Panc1 (cell line): ENCODE results near the gene PPDPF. TPM values are rescaled to one million over a fixed set of nuclear protein-coding genes. Genes with fewer than 3 reads are reported as not detected.
"Not testable (repeated sequence)": the region's sequence is repeated elsewhere in the genome, so short reads cannot be mapped to it uniquely, and the experiment has no call there.

ENCODE experiments used
- ATAC-seq: fragments of 200-7000 bp; cut with Tn5 transposase; 2 replicates; pipeline ENCODE4 v1.9.1; 2020; ENCODE audit warnings: mild to moderate bottlenecking, moderate library complexity
- BruUV-seq: library from RNA; stranded (reverse); fragments of 400-500 nt; replicated peaks from 2 replicates; lab custom pipeline; 2021; lab: Mats Ljungman, UMichigan
- CTCF ChIA-PET: fragments of 300-600 bp; sonication (Branson Sonifier 250); formaldehyde crosslinking; loops from one replicate; lab custom pipeline; 2022; ENCODE audit warnings: antibody characterized with exemption; lab: Charles Lee
- POLR2A ChIA-PET: fragments of 300-600 bp; sonication (Branson Sonifier 250); formaldehyde crosslinking; loops from one replicate; lab custom pipeline; 2022; ENCODE audit warnings: antibody characterized with exemption; lab: Charles Lee
- DNase-seq: peaks from one replicate; pipeline ENCODE4 v3.0.0-alpha.2; 2010; ENCODE audit warnings: low read depth, low spot score
- H3K27ac ChIP-seq: 2 replicates; pipeline ENCODE4 v1.5.1; 2011; ENCODE audit warnings: mild to moderate bottlenecking, low read length, inconsistent platforms
- H3K27me3 ChIP-seq: fragments of 200-500 bp; sonication (Bioruptor generic); 2 replicates; pipeline ENCODE4 v1.6.0; 2014; ENCODE audit warnings: low read length, inconsistent platforms; ENCODE audit not compliant: control insufficient read depth, insufficient read depth
- H3K36me3 ChIP-seq: fragments of 200-500 bp; sonication (Bioruptor generic); 2 replicates; pipeline ENCODE4 v1.5.1; 2014; ENCODE audit warnings: inconsistent platforms, mild to moderate bottlenecking, low read length, moderate library complexity; ENCODE audit not compliant: control insufficient read depth, insufficient read depth
- H3K4me1 ChIP-seq: 2 replicates; pipeline ENCODE4 v1.5.1; 2011; ENCODE audit warnings: inconsistent platforms, mild to moderate bottlenecking, low read length, moderate library complexity; ENCODE audit not compliant: control insufficient read depth, insufficient read depth
- H3K4me3 ChIP-seq, 2 experiments: 2 replicates each; pipeline ENCODE4 v1.5.1; 2011 to 2012; ENCODE audit warnings: low read depth in 2 of 2, low read length in 2 of 2, mild to moderate bottlenecking in 2 of 2, inconsistent platforms in 1 of 2, moderate library complexity in 1 of 2
- H3K9me3 ChIP-seq: fragments of 200-500 bp; sonication (Bioruptor generic); 2 replicates; pipeline ENCODE4 v1.5.1; 2014; ENCODE audit warnings: low read depth, mild to moderate bottlenecking, inconsistent platforms, low read length, moderate library complexity; ENCODE audit not compliant: control insufficient read depth, insufficient read depth
- POLR2AphosphoS5 ChIP-seq: IDR thresholded peaks from 2 replicates; pipeline ENCODE4 v1.6.1; 2012; ENCODE audit warnings: mild to moderate bottlenecking, low read depth, low read length, moderate library complexity
- SIN3A ChIP-seq: IDR thresholded peaks from 2 replicates; pipeline ENCODE4 v1.6.1; 2012; ENCODE audit warnings: low read depth, mild to moderate bottlenecking, low read length, moderate library complexity, borderline replicate concordance; ENCODE audit not compliant: insufficient read depth
- TCF7L2 ChIP-seq: IDR thresholded peaks from 2 replicates; pipeline ENCODE4 v1.6.1; 2011; ENCODE audit warnings: mild to moderate bottlenecking, low read depth, low read length, inconsistent platforms
- in situ Hi-C: cut with HindIII; loops from 2 replicates; pipeline ENCODE4 v1.10.0; 2016; ENCODE audit warnings: low sequenced_read_pairs, low pct_unique_long_range_greater_than_20kb
- intact Hi-C: fragments of 100-400 bp; cut with micrococcal nuclease; formaldehyde crosslinking; loops from one replicate; pipeline ENCODE4 v1.10.0; 2022; ENCODE audit not compliant: unreplicated experiment
- total RNA-seq: library from RNA; stranded (reverse); gene quantifications from one replicate; pipeline ENCODE4 v1.2.1, GENCODE V29; 2021; ENCODE audit not compliant: unreplicated experiment
- TF ChIP-seq, protein P1 (sequence below), 2 experiments: IDR thresholded peaks; 2 replicates each; pipeline ENCODE4 v1.6.1; 2011 to 2012; ENCODE audit warnings: low read depth in 2 of 2, control low read depth in 1 of 2, low read length in 1 of 2, mild to moderate bottlenecking in 1 of 2, moderate library complexity in 1 of 2; ENCODE audit not compliant: insufficient read depth in 1 of 2
- TF ChIP-seq, protein P2 (sequence below): fragments of 450-650 bp; IDR thresholded peaks from 2 replicates; pipeline ENCODE4 v1.5.1; 2017; ENCODE audit warnings: mild to moderate bottlenecking

Gene PPDPF
- total RNA-seq, 1 experiment from 2014 or later = 241 TPM

DNA sequence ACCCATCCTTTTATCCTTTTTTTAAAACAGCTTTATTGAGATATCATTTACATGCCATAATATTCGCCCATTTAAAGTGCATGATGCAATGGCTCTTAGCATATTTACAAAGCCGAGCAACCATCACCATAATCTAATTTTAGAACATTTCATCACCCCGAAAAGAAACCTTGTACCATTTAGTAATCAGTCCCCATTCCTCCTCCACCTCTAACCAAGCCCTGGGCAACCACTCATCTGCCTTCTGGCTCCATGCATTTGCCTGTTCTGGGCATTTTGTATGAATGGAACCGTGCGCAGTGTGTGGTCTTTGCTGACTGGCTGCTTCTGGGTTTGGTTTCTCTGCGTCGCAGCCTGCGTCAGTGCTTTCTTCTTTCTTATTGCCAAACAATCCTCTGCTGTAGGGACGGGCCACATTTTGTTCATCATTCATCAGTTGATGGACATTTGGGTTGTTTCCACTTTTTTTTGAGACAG, 11.4 kb upstream of the PPDPF start:
- Histone ChIP-seq H3K4me1 (no peaks in the 10 kb centered on the region), H3K27me3 (no peaks in the 10 kb centered on the region), H3K27ac (no peak overlapping the region), H3K36me3 (no peaks in the 10 kb centered on the region), H3K4me3 (no peak overlapping the region), H3K9me3 (no peaks in the 10 kb centered on the region)
- no TSS peak for BruUV-seq
- CTCF ChIA-PET = no interaction called here
- intact Hi-C loops = no loop called here
- TF ChIP-seq SIN3A (no peak), POLR2AphosphoS5 (no peak), TCF7L2 (no peak)
- TF ChIP-seq, protein P1, sequence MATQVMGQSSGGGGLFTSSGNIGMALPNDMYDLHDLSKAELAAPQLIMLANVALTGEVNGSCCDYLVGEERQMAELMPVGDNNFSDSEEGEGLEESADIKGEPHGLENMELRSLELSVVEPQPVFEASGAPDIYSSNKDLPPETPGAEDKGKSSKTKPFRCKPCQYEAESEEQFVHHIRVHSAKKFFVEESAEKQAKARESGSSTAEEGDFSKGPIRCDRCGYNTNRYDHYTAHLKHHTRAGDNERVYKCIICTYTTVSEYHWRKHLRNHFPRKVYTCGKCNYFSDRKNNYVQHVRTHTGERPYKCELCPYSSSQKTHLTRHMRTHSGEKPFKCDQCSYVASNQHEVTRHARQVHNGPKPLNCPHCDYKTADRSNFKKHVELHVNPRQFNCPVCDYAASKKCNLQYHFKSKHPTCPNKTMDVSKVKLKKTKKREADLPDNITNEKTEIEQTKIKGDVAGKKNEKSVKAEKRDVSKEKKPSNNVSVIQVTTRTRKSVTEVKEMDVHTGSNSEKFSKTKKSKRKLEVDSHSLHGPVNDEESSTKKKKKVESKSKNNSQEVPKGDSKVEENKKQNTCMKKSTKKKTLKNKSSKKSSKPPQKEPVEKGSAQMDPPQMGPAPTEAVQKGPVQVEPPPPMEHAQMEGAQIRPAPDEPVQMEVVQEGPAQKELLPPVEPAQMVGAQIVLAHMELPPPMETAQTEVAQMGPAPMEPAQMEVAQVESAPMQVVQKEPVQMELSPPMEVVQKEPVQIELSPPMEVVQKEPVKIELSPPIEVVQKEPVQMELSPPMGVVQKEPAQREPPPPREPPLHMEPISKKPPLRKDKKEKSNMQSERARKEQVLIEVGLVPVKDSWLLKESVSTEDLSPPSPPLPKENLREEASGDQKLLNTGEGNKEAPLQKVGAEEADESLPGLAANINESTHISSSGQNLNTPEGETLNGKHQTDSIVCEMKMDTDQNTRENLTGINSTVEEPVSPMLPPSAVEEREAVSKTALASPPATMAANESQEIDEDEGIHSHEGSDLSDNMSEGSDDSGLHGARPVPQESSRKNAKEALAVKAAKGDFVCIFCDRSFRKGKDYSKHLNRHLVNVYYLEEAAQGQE (IDR thresholded peaks at IDR 0.05; ENCODE audit: insufficient read depth in 1 of 2, low read depth in 2 of 2, low read length in 1 of 2) = no peak
- TF ChIP-seq, protein P2, sequence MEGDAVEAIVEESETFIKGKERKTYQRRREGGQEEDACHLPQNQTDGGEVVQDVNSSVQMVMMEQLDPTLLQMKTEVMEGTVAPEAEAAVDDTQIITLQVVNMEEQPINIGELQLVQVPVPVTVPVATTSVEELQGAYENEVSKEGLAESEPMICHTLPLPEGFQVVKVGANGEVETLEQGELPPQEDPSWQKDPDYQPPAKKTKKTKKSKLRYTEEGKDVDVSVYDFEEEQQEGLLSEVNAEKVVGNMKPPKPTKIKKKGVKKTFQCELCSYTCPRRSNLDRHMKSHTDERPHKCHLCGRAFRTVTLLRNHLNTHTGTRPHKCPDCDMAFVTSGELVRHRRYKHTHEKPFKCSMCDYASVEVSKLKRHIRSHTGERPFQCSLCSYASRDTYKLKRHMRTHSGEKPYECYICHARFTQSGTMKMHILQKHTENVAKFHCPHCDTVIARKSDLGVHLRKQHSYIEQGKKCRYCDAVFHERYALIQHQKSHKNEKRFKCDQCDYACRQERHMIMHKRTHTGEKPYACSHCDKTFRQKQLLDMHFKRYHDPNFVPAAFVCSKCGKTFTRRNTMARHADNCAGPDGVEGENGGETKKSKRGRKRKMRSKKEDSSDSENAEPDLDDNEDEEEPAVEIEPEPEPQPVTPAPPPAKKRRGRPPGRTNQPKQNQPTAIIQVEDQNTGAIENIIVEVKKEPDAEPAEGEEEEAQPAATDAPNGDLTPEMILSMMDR = no peak
- ATAC-seq (no peak), DNase-seq (no peak)
- POLR2A ChIA-PET = no interaction called here
- in situ Hi-C loops = no loop called here

DNA sequence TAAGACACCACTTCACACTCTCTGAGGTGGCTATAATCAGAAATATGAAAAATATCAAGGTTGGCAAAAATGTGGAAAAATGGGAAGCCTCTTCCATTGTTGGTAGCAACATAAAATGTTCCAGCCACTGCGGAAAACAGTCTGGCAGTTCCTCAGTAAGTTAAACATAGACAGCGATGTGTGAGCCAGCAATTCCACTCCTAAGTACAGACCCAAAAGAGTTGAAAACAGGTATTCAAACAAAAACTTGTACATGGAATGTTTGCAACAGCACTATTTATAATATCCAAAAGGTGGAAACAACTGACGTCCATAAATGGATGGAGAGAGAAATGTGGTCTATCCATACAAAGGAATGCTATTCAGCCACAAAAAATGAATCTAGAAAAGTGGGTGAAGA, 7.4 kb upstream of the PPDPF start:
- no peaks in the 10 kb centered on the region for H3K36me3 ChIP-seq
- intact Hi-C loops (no loop called here), in situ Hi-C loops (no loop called here)
- TF ChIP-seq, protein P1 (IDR thresholded peaks at IDR 0.05; ENCODE audit: insufficient read depth in 1 of 2, low read depth in 2 of 2, low read length in 1 of 2) = no peak
- H3K27ac ChIP-seq = no peak overlapping the region
- no peak overlapping the region for H3K4me3 ChIP-seq
- BruUV-seq = no TSS peak
- DNase-seq (no peak), ATAC-seq (no peak)
- H3K4me1 ChIP-seq = no peaks in the 10 kb centered on the region
- ChIA-PET POLR2A (no interaction called here), CTCF (no interaction called here)
- H3K27me3 ChIP-seq = no peaks in the 10 kb centered on the region
- H3K9me3 ChIP-seq = no peaks in the 10 kb centered on the region

DNA sequence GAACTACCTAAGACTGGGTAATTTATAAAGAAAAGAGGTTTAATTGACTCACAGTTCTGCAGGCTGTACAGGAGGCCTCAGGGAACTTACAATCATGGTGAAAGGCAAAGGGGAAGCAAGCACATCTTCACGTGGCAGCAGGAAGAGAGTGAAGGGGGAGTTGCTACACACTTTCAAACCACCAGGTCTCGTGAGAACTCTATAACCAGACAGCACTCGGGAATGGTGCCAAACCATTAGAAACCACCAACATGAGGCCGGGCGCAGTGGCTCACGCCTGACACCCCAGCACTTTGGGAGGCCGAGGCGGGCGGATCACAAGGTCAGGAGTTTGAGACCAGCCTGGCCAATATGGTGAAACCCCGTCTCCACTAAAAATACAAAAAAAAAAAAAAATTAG, 6.0 kb upstream of the PPDPF start:
- intact Hi-C loops = not testable (repeated sequence)

More for the DNA sequence above, 6.0 kb upstream of the PPDPF start:
- ATAC-seq, in situ Hi-C loops, DNase-seq, H3K9me3 ChIP-seq, H3K4me3 ChIP-seq, H3K4me1 ChIP-seq, H3K36me3 ChIP-seq, POLR2A ChIA-PET, CTCF ChIA-PET, BruUV-seq, H3K27me3 ChIP-seq, H3K27ac ChIP-seq: not testable (repeated sequence)
